ENCODE results near the gene SLC22A23.

The SLC22A23 gene

DNA sequence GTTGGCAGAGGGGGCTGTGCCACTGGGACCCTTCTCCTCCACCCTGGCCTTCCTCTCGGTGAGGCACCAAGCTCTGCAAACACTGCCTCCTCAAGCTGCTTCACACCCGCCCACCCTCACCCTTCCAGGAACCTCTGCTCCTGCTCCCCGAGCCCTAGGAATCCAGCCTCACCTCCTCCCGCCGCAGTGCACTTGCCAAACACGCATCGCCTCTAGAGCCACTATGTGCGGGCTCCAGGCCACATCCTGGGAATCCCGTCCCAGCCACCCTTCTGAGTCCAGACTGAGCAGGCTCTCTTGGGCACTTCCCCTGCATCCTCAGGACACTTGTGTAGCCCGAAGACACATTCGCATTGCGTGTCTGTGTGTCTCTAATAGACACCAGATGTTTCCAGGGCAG lies 179.6 kb downstream of the SLC22A23 start:
- DNase-seq (ENCODE audit: extremely low read depth, low read depth) = no peak
- TF ChIP-seq, protein P1, sequence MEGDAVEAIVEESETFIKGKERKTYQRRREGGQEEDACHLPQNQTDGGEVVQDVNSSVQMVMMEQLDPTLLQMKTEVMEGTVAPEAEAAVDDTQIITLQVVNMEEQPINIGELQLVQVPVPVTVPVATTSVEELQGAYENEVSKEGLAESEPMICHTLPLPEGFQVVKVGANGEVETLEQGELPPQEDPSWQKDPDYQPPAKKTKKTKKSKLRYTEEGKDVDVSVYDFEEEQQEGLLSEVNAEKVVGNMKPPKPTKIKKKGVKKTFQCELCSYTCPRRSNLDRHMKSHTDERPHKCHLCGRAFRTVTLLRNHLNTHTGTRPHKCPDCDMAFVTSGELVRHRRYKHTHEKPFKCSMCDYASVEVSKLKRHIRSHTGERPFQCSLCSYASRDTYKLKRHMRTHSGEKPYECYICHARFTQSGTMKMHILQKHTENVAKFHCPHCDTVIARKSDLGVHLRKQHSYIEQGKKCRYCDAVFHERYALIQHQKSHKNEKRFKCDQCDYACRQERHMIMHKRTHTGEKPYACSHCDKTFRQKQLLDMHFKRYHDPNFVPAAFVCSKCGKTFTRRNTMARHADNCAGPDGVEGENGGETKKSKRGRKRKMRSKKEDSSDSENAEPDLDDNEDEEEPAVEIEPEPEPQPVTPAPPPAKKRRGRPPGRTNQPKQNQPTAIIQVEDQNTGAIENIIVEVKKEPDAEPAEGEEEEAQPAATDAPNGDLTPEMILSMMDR (IDR thresholded peaks at IDR 0.05; ENCODE audit: low read depth, low read length) = no peak

DNA sequence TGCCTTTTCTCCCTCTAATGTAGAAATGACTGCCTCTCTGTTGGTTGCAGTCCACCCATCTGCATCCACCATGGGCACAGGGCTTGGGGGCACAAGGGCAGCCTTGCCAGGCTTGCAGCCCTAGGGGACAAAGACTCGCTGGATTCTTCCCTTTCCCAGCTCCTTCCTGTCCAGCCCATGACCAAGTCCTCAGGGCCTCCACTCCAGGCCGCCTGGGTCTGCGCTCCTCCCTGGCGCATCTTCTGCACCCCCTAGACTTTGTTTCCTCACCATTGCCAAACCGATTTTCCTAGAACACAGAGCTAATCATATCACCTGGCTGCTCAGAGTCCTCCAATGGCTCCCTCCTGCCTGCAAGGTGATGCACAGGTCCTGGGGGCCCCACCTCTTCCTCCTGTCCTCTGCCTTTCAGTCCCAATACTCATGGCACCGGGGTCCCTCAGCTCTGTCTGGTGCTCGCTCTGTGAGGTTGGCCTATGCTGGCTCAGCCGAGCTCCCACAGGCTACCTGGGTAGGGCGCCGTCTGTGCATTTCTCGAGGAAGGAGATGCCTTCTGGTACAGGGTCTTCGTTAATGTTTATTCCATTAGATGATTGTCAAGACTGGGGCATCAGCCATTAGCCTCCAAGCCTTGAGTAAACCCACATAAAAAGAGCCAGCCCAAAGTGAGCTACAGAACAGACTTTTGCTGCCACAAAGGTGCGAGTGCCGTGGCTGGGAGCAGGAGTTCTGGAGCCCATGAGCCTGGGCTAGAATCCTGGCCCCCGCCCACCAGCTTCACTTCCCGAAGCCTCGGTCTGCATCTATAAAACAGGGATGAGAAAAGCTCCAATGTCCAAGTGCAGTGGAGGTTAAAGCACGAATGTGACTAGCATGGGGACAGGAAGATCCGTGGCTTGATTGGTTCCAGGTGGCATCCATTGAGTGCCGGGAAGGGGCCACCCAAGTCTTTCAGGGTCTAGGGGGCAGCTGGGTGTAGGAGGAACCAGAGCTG lies 180.4 kb downstream of the SLC22A23 start:
- TF ChIP-seq, protein P1 (IDR thresholded peaks at IDR 0.05; ENCODE audit: low read depth, low read length) = no peak
- no peak for DNase-seq (ENCODE audit: extremely low read depth, low read depth)

DNA sequence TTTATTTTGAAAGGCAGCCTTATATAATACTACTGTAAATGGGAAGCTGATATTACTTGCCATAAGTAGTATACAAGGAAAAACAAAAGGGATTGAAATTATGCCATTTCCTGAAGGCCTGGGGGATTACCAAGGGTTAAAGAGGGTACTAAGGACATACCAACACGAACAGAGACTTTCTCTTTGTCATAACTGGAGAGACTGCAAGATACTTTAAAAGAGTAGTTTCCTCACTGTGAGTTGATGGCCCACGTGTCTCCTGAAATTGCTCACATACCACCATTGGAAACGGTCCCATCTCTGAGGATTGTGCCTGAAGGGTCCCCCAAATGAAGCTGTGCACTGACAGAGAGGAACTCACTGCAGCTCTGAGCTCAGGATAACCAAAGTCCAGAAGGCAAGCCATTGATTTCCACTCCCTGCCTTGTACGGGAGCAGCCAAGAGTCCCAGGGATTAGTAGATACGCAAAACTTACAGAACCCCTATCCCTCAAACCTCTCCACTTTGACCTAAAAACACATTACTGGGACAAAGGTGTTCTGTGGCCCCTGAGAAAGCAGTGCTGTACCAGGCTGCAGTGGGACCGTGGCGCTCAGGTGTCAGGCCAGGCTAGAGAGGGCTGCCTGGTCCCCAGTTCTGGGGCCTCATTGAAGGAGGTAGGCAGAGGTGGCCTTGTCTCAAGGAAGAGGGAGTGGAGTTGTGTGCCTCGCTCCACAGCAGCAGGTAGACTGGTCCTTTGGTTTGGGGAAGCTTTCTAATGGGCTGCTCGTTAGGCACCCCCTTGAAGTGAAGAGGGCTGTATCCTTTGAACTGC lies 182.9 kb downstream of the SLC22A23 start:
- TF ChIP-seq, protein P1 (IDR thresholded peaks at IDR 0.05; ENCODE audit: low read depth, low read length) = no peak
- DNase-seq (ENCODE audit: extremely low read depth, low read depth) = no peak

DNA sequence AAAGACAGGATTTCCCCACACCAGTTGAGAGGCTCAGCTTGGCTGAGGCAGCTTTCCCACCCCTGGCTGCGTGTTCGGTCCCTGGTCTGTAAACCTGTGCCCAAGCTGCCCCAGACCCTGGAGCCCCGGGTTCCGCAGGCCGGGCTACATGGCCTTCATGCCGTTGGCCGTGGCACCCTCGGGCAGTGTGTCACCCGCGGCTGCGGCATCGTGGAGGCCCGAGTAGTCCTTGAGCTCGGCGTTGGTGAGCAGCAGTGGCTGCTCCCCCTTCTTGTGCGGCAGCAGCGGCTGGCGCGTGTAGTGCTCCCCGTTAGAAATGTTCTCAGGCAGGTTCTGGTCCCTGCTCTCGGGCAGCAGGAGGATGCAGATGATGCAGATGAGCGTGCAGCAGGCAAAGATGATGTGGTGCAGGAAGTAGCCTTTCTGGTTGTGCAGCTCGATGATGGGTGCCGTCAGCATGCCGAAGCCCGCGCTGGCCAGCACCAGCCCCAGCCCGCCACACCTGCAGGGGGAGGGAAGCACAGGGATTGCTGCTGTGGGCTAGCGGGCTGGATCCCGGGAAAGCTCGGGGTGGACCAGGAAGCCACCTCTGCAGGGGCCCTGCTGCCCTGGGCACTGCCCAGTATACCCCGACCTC lies 183.8 kb downstream of the SLC22A23 start:
- TF ChIP-seq, protein P1 (IDR thresholded peaks at IDR 0.05; ENCODE audit: low read depth, low read length) = no peak

DNA sequence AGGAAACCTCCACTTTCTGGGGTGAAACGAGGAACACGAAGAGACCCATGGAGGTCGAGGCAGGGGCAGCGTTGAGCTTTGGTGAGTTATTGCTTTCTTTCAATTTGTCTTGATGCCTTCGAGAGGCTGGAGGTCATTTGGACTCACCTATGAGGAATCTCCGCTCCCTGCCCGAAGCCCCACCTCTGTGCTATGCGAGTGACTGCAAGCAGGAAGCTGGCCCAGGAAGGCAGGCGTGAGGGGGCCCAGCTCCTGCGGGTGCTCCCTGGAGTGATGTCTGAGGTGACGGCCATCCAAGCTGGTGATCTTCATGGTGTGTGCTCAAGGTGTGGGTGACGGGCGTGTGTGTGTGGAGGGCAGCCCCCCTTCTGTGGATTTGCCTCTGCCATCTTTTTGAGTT lies 185.1 kb downstream of the SLC22A23 start:
- TF ChIP-seq, protein P1 (IDR thresholded peaks at IDR 0.05; ENCODE audit: low read depth, low read length) = no peak
- no peak for DNase-seq (ENCODE audit: extremely low read depth, low read depth)

More for the DNA sequence above, 183.8 kb downstream of the SLC22A23 start:
- no peak for DNase-seq (ENCODE audit: extremely low read depth, low read depth)

DNA sequence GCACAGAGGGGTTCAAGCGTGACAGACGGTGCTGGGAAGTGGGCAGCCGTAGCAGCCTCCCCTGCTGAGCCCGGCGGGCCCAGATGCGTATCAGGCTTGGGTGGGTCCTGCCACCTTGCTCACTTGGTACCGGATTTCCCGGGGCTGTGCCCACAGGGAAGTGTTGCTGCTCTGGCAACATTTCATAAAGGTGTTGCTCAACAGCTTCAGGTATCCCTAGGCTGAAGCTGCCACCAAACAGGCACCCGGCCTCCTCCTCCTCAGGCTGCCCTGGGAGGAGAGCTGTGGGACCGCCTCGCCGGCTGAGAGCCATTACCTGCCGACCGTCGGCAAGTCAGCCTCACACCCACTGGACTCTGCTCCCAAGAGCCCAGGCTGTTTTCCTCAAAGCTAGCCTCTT lies 186.6 kb downstream of the SLC22A23 start:
- TF ChIP-seq, protein P1 (IDR thresholded peaks at IDR 0.05; ENCODE audit: low read depth, low read length) = no peak
- no peak for DNase-seq (ENCODE audit: extremely low read depth, low read depth)

Measured in AG09319 (cell line).